ENCODE data around the gene VASP. TPM values are rescaled to one million over a fixed set of nuclear protein-coding genes. Genes with fewer than 3 reads are reported as not detected.

The VASP gene
- total RNA-seq, 1 experiment from 2014 or later: 102 TPM

DNA sequence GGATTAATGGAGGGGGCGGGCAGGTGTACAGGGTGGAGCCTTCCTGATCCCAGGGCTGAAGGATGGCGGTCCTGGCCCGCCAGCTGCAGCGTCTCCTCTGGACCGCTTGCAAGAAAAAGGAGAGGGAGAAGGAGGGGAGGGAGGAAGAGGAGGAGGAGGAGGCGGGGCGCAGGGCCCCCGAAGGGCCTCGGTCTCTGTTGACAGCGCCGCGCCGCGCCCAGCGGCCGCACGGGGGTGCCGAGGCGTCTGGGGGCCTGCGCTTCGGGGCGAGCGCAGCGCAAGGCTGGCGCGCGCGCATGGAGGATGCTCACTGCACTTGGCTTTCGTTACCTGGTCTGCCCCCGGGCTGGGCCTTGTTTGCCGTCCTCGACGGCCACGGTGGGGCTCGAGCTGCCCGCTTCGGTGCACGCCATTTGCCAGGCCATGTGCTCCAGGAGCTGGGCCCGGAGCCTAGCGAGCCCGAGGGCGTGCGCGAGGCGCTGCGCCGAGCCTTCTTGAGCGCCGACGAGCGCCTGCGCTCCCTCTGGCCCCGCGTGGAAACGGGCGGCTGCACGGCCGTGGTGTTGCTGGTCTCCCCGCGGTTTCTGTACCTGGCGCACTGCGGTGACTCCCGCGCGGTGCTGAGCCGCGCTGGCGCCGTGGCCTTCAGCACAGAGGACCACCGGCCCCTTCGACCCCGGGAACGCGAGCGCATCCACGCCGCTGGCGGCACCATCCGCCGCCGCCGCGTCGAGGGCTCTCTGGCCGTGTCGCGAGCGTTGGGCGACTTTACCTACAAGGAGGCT, 8.7 kb upstream of the VASP start, which contains the start of gene PPM1N:
TSS of gene PPM1N (plus strand) at position 33 of the 785 bp plus-strand sequence. CDS start at position 63, 30 bp downstream.
- Histone ChIP-seq H3K4me3 (ENCODE audit: low read depth, low read length, poor library complexity, severe bottlenecking) (peak within 1 kb of the TSS; percentile 67), H3K9me3 (ENCODE audit: low read depth, low read length, poor library complexity, severe bottlenecking) (no peaks in the 10 kb centered on the region), H3K27me3 (replicated peaks; ENCODE audit: insufficient read depth, low read depth, low read length, poor library complexity) (no peaks in the 10 kb centered on the region), H3K27ac (ENCODE audit: low read depth, low read length, poor library complexity, severe bottlenecking) (no peak within 1 kb of the TSS), H3K4me1 (ENCODE audit: insufficient read depth, low read length, poor library complexity, severe bottlenecking) (peaks cover 16% of the 10 kb centered on the region), H3K36me3 (ENCODE audit: insufficient read depth, low read length, poor library complexity, severe bottlenecking) (no peaks in the 10 kb centered on the region)
- TF ChIP-seq CTCF (conservative IDR thresholded peaks at IDR 0.05; ENCODE audit: low read depth, low read length): no peak
- TF ChIP-seq EZH2 (IDR thresholded peaks at IDR 0.05; ENCODE audit: borderline replicate concordance, low read depth, low read length, poor library complexity, severe bottlenecking): no peak
- POLR2A ChIA-PET (ENCODE audit: low non-redundant PET): no interaction called here
- CTCF ChIA-PET: no interaction called here
- peak; percentile 68 for DNase-seq (ENCODE audit: low spot score)
- BruUV-seq (replicated peaks): no TSS peak
- intact Hi-C loops (cut with micrococcal nuclease; ENCODE audit: unreplicated experiment): no loop called here

DNA sequence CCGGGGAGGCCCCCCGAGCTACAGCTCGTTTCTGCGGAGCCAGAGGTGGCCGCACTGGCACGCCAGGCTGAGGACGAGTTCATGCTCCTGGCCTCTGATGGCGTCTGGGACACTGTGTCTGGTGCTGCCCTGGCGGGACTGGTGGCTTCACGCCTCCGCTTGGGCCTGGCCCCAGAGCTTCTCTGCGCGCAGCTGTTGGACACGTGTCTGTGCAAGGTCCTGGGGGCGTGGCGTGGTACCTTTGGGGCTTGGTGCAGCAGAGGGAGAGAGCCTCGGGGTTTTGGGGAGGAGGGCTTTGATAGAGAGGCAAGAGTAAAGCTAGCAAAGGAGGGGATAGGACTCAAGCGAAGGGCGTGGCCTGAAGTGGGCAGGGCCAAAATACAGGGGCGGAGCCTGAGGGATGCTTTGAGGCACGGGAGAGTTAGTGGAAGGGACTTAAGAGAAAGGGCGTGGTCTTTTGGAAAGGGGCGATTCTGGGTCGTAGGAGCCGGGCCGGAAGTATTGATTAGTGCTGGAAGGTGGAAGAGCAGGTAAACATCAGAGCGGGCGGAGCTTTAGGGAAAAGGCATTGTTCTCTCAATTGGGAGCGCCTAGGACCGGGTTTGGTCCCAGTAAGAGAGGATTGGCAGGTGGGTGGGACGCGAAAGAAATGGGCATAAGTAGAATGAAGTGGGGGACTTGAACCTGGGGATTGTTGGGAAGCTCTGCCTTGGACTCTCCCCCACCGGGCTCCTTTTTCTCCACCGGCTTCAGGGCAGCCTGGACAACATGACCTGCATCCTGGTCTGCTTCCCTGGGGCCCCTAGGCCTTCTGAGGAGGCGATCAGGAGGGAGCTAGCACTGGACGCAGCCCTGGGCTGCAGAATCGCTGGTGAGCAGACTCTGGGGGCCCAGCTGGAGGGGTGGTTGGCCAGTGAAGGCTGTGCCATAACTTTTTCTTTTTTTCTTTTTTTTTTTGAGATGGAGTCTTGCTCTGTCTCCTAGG, 7.8 kb upstream of the VASP start:
- Histone ChIP-seq H3K4me3 (ENCODE audit: low read depth, low read length, poor library complexity, severe bottlenecking) (peak overlapping the region; percentile 33), H3K36me3 (ENCODE audit: insufficient read depth, low read length, poor library complexity, severe bottlenecking) (no peaks in the 10 kb centered on the region), H3K27ac (ENCODE audit: low read depth, low read length, poor library complexity, severe bottlenecking) (no peak overlapping the region), H3K27me3 (replicated peaks; ENCODE audit: insufficient read depth, low read depth, low read length, poor library complexity) (no peaks in the 10 kb centered on the region), H3K9me3 (ENCODE audit: low read depth, low read length, poor library complexity, severe bottlenecking) (no peaks in the 10 kb centered on the region), H3K4me1 (ENCODE audit: insufficient read depth, low read length, poor library complexity, severe bottlenecking) (peaks cover 16% of the 10 kb centered on the region)
- TF ChIP-seq CTCF (conservative IDR thresholded peaks at IDR 0.05; ENCODE audit: low read depth, low read length) (no peak), EZH2 (IDR thresholded peaks at IDR 0.05; ENCODE audit: borderline replicate concordance, low read depth, low read length, poor library complexity, severe bottlenecking) (no peak)
- POLR2A ChIA-PET (ENCODE audit: low non-redundant PET): no interaction called here
- no TSS peak for BruUV-seq (replicated peaks)
- DNase-seq (ENCODE audit: low spot score): peak; percentile 91
- intact Hi-C loops (cut with micrococcal nuclease; ENCODE audit: unreplicated experiment): no loop called here
- CTCF ChIA-PET: interaction anchor here (0.7 to 0.9 kb wide), 2 partner anchors 14 to 20 kb away, joined by 3 read pairs; no protein-coding TSS in a partner anchor

DNA sequence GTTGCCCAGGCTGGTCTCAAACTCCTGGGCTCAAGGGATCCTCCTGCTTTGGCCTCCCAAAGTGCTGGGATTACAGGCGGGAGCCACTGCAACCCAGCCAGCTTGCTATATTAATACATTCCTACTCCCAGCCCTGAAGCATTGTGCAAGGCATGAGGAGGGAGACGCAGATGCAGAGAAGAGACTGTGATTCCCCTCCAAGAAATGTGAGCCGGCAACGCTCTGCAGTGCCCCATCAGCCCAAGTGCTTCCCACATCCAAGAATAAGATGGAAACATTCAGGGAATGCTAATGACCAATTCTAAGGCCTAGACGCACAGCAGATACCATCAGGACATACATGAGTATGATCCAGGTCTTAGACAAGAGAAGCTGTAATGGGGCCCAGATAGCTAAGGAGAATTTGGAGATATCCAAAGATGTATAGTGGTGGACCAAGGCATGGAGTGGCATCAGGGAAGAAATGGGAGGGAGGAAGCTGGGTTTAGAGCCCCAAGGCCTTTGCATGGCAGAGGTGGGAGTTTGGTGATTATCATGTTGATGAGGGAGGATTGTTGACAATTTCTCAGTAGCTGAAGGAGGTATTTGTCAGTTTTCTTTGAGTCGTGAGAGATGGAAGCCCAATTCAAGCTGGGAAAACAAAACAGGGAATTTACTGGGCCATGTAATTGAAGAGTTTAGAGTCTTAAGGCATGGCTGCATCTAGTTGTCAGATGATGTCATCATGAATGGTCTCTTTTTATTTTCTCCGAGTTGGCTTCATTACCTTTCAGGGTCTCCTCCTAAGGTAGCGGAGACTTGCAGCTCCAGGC, 6.2 kb upstream of the VASP start:
- intact Hi-C loops (cut with micrococcal nuclease; ENCODE audit: unreplicated experiment): no loop called here
- Histone ChIP-seq H3K4me3 (ENCODE audit: low read depth, low read length, poor library complexity, severe bottlenecking) (no peak overlapping the region), H3K9me3 (ENCODE audit: low read depth, low read length, poor library complexity, severe bottlenecking) (no peaks in the 10 kb centered on the region), H3K4me1 (ENCODE audit: insufficient read depth, low read length, poor library complexity, severe bottlenecking) (peaks cover 18% of the 10 kb centered on the region), H3K27me3 (replicated peaks; ENCODE audit: insufficient read depth, low read depth, low read length, poor library complexity) (no peaks in the 10 kb centered on the region), H3K36me3 (ENCODE audit: insufficient read depth, low read length, poor library complexity, severe bottlenecking) (no peaks in the 10 kb centered on the region), H3K27ac (ENCODE audit: low read depth, low read length, poor library complexity, severe bottlenecking) (no peak overlapping the region)
- DNase-seq (ENCODE audit: low spot score): no peak
- POLR2A ChIA-PET (ENCODE audit: low non-redundant PET): interaction anchor here (0.5 kb wide), 1 partner anchor 222 kb away, joined by 7 read pairs; no protein-coding TSS in a partner anchor
- TF ChIP-seq CTCF (conservative IDR thresholded peaks at IDR 0.05; ENCODE audit: low read depth, low read length) (no peak), EZH2 (IDR thresholded peaks at IDR 0.05; ENCODE audit: borderline replicate concordance, low read depth, low read length, poor library complexity, severe bottlenecking) (no peak)
- BruUV-seq (replicated peaks): no TSS peak
- CTCF ChIA-PET: interaction anchor here (0.7 kb wide), 1 partner anchor 22 kb away, joined by 3 read pairs; no protein-coding TSS in a partner anchor

Measured in A673 (cell line).